DND-41 (cell line): ENCODE measurements around the gene APH1A.

Experiments
- ATAC-seq: fragments of 200-7000 bp; cut with Tn5 transposase; 3 replicates; pipeline ENCODE4 v1.9.1; 2021; ENCODE audit warnings: low read depth; ENCODE audit not compliant: insufficient read depth
- DNase-seq: peaks from one replicate; pipeline ENCODE4 v3.0.0-alpha.2; 2020
- H2AFZ ChIP-seq: 2 replicates; pipeline ENCODE4 v1.6.0; 2012; ENCODE audit warnings: low read depth, low read length
- H3K27ac ChIP-seq: 2 replicates; pipeline ENCODE4 v1.5.1; 2012; ENCODE audit warnings: low read length, inconsistent platforms
- H3K27me3 ChIP-seq: fragments of 200-600 bp; sonication (generic); 2 replicates; pipeline ENCODE4 v1.6.0; 2012; ENCODE audit warnings: low read length, mild to moderate bottlenecking, inconsistent platforms; ENCODE audit not compliant: insufficient read depth, poor library complexity
- H3K36me3 ChIP-seq: 2 replicates; pipeline ENCODE4 v1.5.1; 2012; ENCODE audit warnings: low read length, inconsistent platforms; ENCODE audit not compliant: insufficient read depth
- H3K4me1 ChIP-seq: 2 replicates; pipeline ENCODE4 v1.5.1; 2012; ENCODE audit warnings: mild to moderate bottlenecking, low read length; ENCODE audit not compliant: insufficient read depth
- H3K4me2 ChIP-seq: 2 replicates; pipeline ENCODE4 v1.6.0; 2012; ENCODE audit warnings: mild to moderate bottlenecking, moderate library complexity, low read length, inconsistent platforms; ENCODE audit not compliant: insufficient read depth
- H3K4me3 ChIP-seq, 2 experiments: fragments of 200-600 bp in 1 of 2; shearing (Covaris generic) in 1 of 2; 2 replicates each; pipeline ENCODE4 v1.5.1; 2012 to 2016; ENCODE audit warnings: inconsistent platforms in 2 of 2, low read length in 2 of 2, mild to moderate bottlenecking in 2 of 2, low read depth in 1 of 2, moderate library complexity in 1 of 2
- H3K79me2 ChIP-seq: 2 replicates; pipeline ENCODE4 v1.6.0; 2012; ENCODE audit warnings: low read length, inconsistent platforms; ENCODE audit not compliant: insufficient read depth
- H3K9ac ChIP-seq: 2 replicates; pipeline ENCODE4 v1.6.0; 2012; ENCODE audit warnings: low read depth, mild to moderate bottlenecking, inconsistent platforms, low read length, moderate library complexity
- H3K9me3 ChIP-seq: 2 replicates; pipeline ENCODE4 v1.5.1; 2012; ENCODE audit warnings: low read length, moderate library complexity, mild to moderate bottlenecking, inconsistent platforms; ENCODE audit not compliant: insufficient read depth, severe bottlenecking
- H4K20me1 ChIP-seq: 2 replicates; pipeline ENCODE4 v1.6.0; 2012; ENCODE audit warnings: low read length; ENCODE audit not compliant: insufficient read depth
- EZH2 ChIP-seq: IDR thresholded peaks from 3 replicates; pipeline ENCODE4 v1.6.1; 2012; ENCODE audit warnings: borderline replicate concordance, low read depth, mild to moderate bottlenecking, moderate library complexity, low read length, inconsistent platforms; ENCODE audit not compliant: severe bottlenecking
- TF ChIP-seq, protein P1 (sequence below): IDR thresholded peaks from 2 replicates; pipeline ENCODE4 v1.5.1; 2012; ENCODE audit warnings: borderline replicate concordance, low read length, moderate library complexity, mild to moderate bottlenecking; ENCODE audit not compliant: poor library complexity, severe bottlenecking; ENCODE audit errors: extremely low read depth

Gene APH1A

DNA sequence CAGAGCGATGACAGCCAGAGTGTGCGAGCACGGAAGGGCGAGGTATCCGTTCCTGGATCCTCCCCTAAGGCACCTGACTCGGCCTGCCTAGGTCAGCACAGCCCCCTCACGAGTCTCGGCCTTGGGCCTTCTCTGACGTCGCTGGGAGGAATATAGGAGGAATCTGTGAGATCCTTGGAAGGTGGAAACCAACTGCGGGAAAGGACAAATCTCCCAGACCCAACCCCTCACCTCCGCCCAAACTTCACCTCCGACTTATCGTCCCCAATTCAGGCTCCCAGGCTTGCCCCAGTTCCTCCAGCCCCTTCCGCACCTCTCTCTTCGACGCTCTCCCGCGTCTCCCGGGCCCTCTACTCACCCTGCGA lies 494 bp downstream of the APH1A start:
- TF ChIP-seq EZH2, result no peak
- TF ChIP-seq, protein P1, sequence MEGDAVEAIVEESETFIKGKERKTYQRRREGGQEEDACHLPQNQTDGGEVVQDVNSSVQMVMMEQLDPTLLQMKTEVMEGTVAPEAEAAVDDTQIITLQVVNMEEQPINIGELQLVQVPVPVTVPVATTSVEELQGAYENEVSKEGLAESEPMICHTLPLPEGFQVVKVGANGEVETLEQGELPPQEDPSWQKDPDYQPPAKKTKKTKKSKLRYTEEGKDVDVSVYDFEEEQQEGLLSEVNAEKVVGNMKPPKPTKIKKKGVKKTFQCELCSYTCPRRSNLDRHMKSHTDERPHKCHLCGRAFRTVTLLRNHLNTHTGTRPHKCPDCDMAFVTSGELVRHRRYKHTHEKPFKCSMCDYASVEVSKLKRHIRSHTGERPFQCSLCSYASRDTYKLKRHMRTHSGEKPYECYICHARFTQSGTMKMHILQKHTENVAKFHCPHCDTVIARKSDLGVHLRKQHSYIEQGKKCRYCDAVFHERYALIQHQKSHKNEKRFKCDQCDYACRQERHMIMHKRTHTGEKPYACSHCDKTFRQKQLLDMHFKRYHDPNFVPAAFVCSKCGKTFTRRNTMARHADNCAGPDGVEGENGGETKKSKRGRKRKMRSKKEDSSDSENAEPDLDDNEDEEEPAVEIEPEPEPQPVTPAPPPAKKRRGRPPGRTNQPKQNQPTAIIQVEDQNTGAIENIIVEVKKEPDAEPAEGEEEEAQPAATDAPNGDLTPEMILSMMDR, result no peak
- no peaks in the 10 kb centered on the region for H3K9me3 ChIP-seq
- peaks cover 34% of the 10 kb centered on the region for H3K36me3 ChIP-seq
- H3K4me2 ChIP-seq, result peak overlapping the region; percentile 95
- H3K79me2 ChIP-seq, result peaks cover 24% of the 10 kb centered on the region
- H3K4me1 ChIP-seq, result peaks cover 22% of the 10 kb centered on the region
- peak overlapping the region; percentile 71 to 80 for H3K4me3 ChIP-seq
- no peaks in the 10 kb centered on the region for H3K27me3 ChIP-seq
- peaks cover 9% of the 10 kb centered on the region; the same call in 1 of the 2 replicates for H4K20me1 ChIP-seq
- ATAC-seq (peak; percentile 32), DNase-seq (no peak)
- H2AFZ ChIP-seq, result peak overlapping the region; percentile 79
- H3K9ac ChIP-seq, result peak overlapping the region; percentile 81
- peak overlapping the region; percentile 78 for H3K27ac ChIP-seq

DNA sequence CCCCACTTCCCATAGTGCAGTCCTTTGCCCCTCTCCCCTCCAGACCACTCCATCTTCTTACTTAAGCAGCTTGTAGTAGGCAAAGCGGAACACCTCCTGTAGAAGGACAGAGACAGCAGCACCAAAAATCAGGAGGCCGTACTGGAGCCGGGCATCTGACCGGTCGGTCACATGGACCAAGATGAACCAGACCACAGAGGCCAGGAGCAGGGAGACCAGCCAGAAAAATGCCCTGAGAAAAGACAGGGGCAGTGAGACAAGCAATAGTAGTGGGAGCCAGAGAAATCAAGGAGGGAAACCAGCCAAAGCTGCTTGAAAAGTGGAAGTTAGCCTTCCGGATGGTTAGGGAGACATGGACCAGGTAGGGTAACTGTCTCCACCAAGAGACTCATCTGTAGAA lies 920 bp downstream of the APH1A start:
- H3K79me2 ChIP-seq, result peaks cover 24% of the 10 kb centered on the region
- DNase-seq, result no peak
- no peak for ATAC-seq
- H3K4me2 ChIP-seq, result peak overlapping the region; percentile 95
- H3K27me3 ChIP-seq, result no peaks in the 10 kb centered on the region
- H3K36me3 ChIP-seq, result peaks cover 34% of the 10 kb centered on the region
- peak overlapping the region; percentile 81 for H3K9ac ChIP-seq
- H3K27ac ChIP-seq, result peak overlapping the region; percentile 78
- peaks cover 22% of the 10 kb centered on the region for H3K4me1 ChIP-seq
- H4K20me1 ChIP-seq, result peaks cover 9% of the 10 kb centered on the region; the same call in 1 of the 2 replicates
- H2AFZ ChIP-seq, result peak overlapping the region; percentile 79; the same call in 1 of the 2 replicates
- no peaks in the 10 kb centered on the region for H3K9me3 ChIP-seq
- no peak for TF ChIP-seq EZH2
- TF ChIP-seq, protein P1, result no peak
- peak overlapping the region; percentile 71 to 80; a peak in 3 of 4 replicates for H3K4me3 ChIP-seq

DNA sequence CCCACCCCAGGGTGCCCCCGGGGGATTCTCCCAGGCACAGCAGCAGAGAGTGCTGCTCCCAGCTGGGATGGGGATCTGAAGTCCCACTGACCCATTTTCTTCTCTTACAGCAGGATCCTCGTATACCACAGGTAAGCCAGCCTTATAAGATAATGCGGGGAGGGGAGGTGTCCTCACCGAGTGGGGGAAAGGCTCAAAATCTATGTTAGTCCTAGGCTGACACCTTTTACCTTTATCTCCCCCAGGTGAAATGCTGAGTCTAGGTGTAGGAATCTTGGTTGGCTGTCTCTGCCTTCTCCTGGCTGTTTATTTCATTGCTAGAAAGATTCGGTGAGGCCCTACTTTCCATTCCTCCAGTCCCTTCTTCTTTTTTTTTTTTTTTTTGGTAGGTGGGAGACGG lies 5.3 kb downstream of the APH1A start:
- peaks cover 11% of the 10 kb centered on the region for H3K27me3 ChIP-seq
- peaks cover 13% of the 10 kb centered on the region for H3K4me1 ChIP-seq
- no peak for DNase-seq
- no peak overlapping the region for H3K27ac ChIP-seq
- no peak overlapping the region for H3K4me3 ChIP-seq
- no peak for ATAC-seq
- no peak overlapping the region for H3K9ac ChIP-seq
- H3K36me3 ChIP-seq, result peaks cover 34% of the 10 kb centered on the region
- no peak overlapping the region for H2AFZ ChIP-seq
- H4K20me1 ChIP-seq, result peaks cover 9% of the 10 kb centered on the region; the same call in 1 of the 2 replicates
- H3K79me2 ChIP-seq, result peaks cover 20% of the 10 kb centered on the region
- no peak overlapping the region for H3K4me2 ChIP-seq
- no peak for TF ChIP-seq EZH2
- H3K9me3 ChIP-seq, result no peaks in the 10 kb centered on the region

DNA sequence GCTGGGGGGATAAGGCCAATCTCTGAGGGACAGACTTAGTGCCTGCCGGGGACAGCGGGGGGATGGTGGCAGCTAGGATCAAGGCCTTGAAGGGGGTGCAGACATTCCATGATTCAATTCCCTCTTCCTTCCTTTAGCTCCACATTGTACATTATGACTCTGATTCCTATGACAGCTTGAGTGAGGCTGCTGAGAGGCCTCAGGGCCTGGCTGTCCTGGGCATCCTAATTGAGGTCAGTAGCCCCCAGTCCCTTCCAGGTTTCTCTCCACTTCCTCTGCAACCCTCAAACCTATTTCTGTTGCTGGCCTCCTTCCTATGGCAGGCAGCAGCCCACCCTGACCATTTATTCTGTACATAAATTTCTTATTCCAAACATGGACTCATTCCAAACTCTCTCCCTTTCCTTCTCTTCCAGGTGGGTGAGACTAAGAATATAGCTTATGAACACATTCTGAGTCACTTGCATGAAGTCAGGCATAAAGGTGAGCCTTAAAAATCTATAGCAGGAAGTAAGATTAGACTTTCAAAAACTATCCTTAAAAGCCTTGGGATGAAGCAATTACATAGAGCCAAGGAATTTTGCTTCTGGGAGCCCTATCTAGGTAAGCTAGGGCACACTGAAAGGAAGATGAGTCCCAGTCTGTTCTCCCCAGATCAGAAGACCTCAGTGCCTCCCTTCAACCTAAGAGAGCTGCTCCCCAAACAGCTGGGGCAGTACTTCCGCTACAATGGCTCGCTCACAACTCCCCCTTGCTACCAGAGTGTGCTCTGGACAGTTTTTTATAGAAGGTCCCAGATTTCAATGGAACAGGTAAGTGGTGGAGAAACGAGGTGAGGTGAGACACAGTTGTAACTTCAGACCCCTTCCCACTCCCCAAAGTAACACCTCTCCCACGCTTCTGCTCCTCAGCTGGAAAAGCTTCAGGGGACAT lies 6.2 kb downstream of the APH1A start:
- Histone ChIP-seq H3K4me1 (peaks cover 8% of the 10 kb centered on the region), H3K4me2 (no peak overlapping the region), H2AFZ (no peak overlapping the region), H3K27me3 (peaks cover 20% of the 10 kb centered on the region), H3K4me3 (no peak overlapping the region), H3K36me3 (peaks cover 33% of the 10 kb centered on the region), H3K9ac (no peak overlapping the region), H3K79me2 (peaks cover 11% of the 10 kb centered on the region), H3K27ac (no peak overlapping the region), H3K9me3 (no peaks in the 10 kb centered on the region), H4K20me1 (peaks cover 5% of the 10 kb centered on the region; the same call in 1 of the 2 replicates)
- ATAC-seq, result peak; percentile 33; the same call in 2 of the 3 replicates
- no peak for DNase-seq
- TF ChIP-seq, protein P1, result no peak
- no peak for TF ChIP-seq EZH2
